GM12865 (cell line): ENCODE results near the gene RNASEL.
A peak's percentile ranks its signal among the peaks of the same experiment; 100 is the strongest.

Experiments used
- DNase-seq: peaks from one replicate; pipeline ENCODE4 v3.0.0; 2010; ENCODE audit warnings: low read depth
- H3K4me3 ChIP-seq: 2 replicates; pipeline ENCODE4 v1.5.1; 2011; ENCODE audit warnings: mild to moderate bottlenecking, low read depth, low read length, control low read depth
- CTCF ChIP-seq: IDR thresholded peaks from 2 replicates; pipeline ENCODE4 v1.5.1; 2011; ENCODE audit warnings: low read length, control low read depth, low read depth, inconsistent platforms; ENCODE audit not compliant: insufficient read depth; ENCODE audit errors: missing control alignments

The RNASEL gene

GRCh38 chr1:182611326-182611725 is 22.3 kb upstream of the RNASEL start:
- TF ChIP-seq CTCF, result no peak
- DNase-seq, result peak; percentile 80
- peak overlapping the region; percentile 34 for H3K4me3 ChIP-seq

- no peak for DNase-seq
- no peak for TF ChIP-seq CTCF
- H3K4me3 ChIP-seq, result peak overlapping the region; percentile 34
Measured at GRCh38 chr1:182610606-182611194, 21.6 kb upstream of the RNASEL start.

- DNase-seq, result peak; percentile 65
Measured at GRCh38 chr1:182608845-182609610, 20.0 kb upstream of the RNASEL start.

GRCh38 chr1:182608236-182608635 is 19.2 kb upstream of the RNASEL start:
- H3K4me3 ChIP-seq, result no peak overlapping the region
- DNase-seq, result no peak
- no peak for TF ChIP-seq CTCF

More at GRCh38 chr1:182608845-182609610, 20.0 kb upstream of the RNASEL start:
- no peak for TF ChIP-seq CTCF
- H3K4me3 ChIP-seq, result peak overlapping the region; percentile 34

GRCh38 chr1:182607566-182607965 is 18.5 kb upstream of the RNASEL start:
- no peak for DNase-seq
- no peak for TF ChIP-seq CTCF
- H3K4me3 ChIP-seq, result no peak overlapping the region

GRCh38 chr1:182604175-182605164 is 15.4 kb upstream of the RNASEL start, which contains the start of gene RGS16:
TSS of gene RGS16 (minus strand) at chr1:182604389. CDS start at chr1:182604259, 130 bp downstream.
- H3K4me3 ChIP-seq, result peak within 1 kb of the TSS; percentile 81
- DNase-seq, result peak; percentile 98
- no peak for TF ChIP-seq CTCF
